OCI-LY1 (cell line): Measurements from ENCODE around the gene INPP5K.

Experiments
- H2AFZ ChIP-seq: fragments of 200-600 bp; sonication (generic), shearing (Covaris generic); 2 replicates; pipeline ENCODE4 v1.6.0; 2014; ENCODE audit warnings: antibody characterized with exemption, mild to moderate bottlenecking, low read length
- H3F3A ChIP-seq: fragments of 200-600 bp; sonication (generic), shearing (Covaris generic); 2 replicates; pipeline ENCODE4 v1.6.0; 2014; ENCODE audit warnings: mild to moderate bottlenecking, antibody characterized with exemption, low read length, moderate library complexity; ENCODE audit not compliant: insufficient read depth
- H3K27ac ChIP-seq: fragments of 200-600 bp; sonication (generic); 2 replicates; pipeline ENCODE4 v1.5.1; 2014; ENCODE audit warnings: low read length, mixed run types, mild to moderate bottlenecking, low read depth; ENCODE audit not compliant: poor library complexity, severe bottlenecking
- H3K27me3 ChIP-seq: fragments of 200-600 bp; sonication (generic); 2 replicates; pipeline ENCODE4 v1.6.0; 2014; ENCODE audit warnings: antibody characterized with exemption, mild to moderate bottlenecking, low read length, moderate library complexity; ENCODE audit not compliant: insufficient read depth
- H3K36me3 ChIP-seq: fragments of 200-600 bp; sonication (generic); 2 replicates; pipeline ENCODE4 v1.6.1; 2014; ENCODE audit warnings: mild to moderate bottlenecking, antibody characterized with exemption, low read length, moderate library complexity, mixed read lengths; ENCODE audit not compliant: insufficient read depth
- H3K4me1 ChIP-seq: fragments of 200-600 bp; sonication (generic); 2 replicates; pipeline ENCODE4 v1.5.1; 2014; ENCODE audit warnings: mild to moderate bottlenecking, low read length, moderate library complexity; ENCODE audit not compliant: insufficient read depth, severe bottlenecking
- H3K4me2 ChIP-seq: fragments of 200-600 bp; sonication (generic), shearing (Covaris generic); 2 replicates; pipeline ENCODE4 v1.6.1; 2014; ENCODE audit warnings: low read length
- H3K4me3 ChIP-seq: fragments of 200-600 bp; sonication (generic); 2 replicates; pipeline ENCODE4 v1.5.1; 2014; ENCODE audit warnings: low read length, low read depth, mild to moderate bottlenecking, mixed read lengths; ENCODE audit not compliant: poor library complexity, severe bottlenecking
- H3K79me2 ChIP-seq: fragments of 200-600 bp; shearing (Covaris generic); 2 replicates; pipeline ENCODE4 v1.6.1; 2016; ENCODE audit warnings: mixed run types, low read length, mixed read lengths; ENCODE audit not compliant: insufficient read depth
- H3K9ac ChIP-seq: fragments of 200-600 bp; sonication (generic), shearing (Covaris generic); 2 replicates; pipeline ENCODE4 v1.6.1; 2014; ENCODE audit warnings: mild to moderate bottlenecking, low read length, mixed read lengths
- H3K9me2 ChIP-seq: fragments of 200-600 bp; sonication (generic), shearing (Covaris generic); 2 replicates; pipeline ENCODE4 v1.6.1; 2014; ENCODE audit warnings: low read depth, mild to moderate bottlenecking, low read length, mixed read lengths
- H3K9me3 ChIP-seq: fragments of 200-600 bp; shearing (Covaris generic); 2 replicates; pipeline ENCODE4 v1.6.1; 2014; ENCODE audit warnings: low read length, mixed read lengths
- H4K20me1 ChIP-seq: fragments of 200-600 bp; sonication (generic), shearing (Covaris generic); 2 replicates; pipeline ENCODE4 v1.6.0; 2016; ENCODE audit warnings: mild to moderate bottlenecking, low read length; ENCODE audit not compliant: insufficient read depth
- CTCF ChIP-seq: fragments of 200-600 bp; sonication (generic), shearing (Covaris generic); IDR thresholded peaks from 2 replicates; pipeline ENCODE4 v1.5.1; 2017; ENCODE audit warnings: mild to moderate bottlenecking, antibody characterized with exemption, low read length, moderate library complexity, mixed read lengths
- EZH2 ChIP-seq: fragments of 200-600 bp; sonication (generic), shearing (Covaris generic); IDR thresholded peaks from 2 replicates; pipeline ENCODE4 v1.8.0; 2017; ENCODE audit warnings: borderline replicate concordance, mixed run types, mild to moderate bottlenecking, antibody characterized with exemption, low read length, moderate library complexity, mixed read lengths

Gene INPP5K

GRCh38 chr17:1562176-1562643, 45.8 kb upstream of the INPP5K start:
- H3K27ac ChIP-seq: no peak overlapping the region
- peak overlapping the region; percentile 79 for H3K9ac ChIP-seq
- no peak overlapping the region for H2AFZ ChIP-seq
- H3K9me2 ChIP-seq: no peaks in the 10 kb centered on the region
- no peaks in the 10 kb centered on the region for H3K9me3 ChIP-seq
- no peaks in the 10 kb centered on the region for H3F3A ChIP-seq
- H3K4me3 ChIP-seq: peak overlapping the region; percentile 83
- H4K20me1 ChIP-seq: no peaks in the 10 kb centered on the region
- H3K4me2 ChIP-seq: peak overlapping the region; percentile 92
- no peaks in the 10 kb centered on the region for H3K79me2 ChIP-seq
- no peaks in the 10 kb centered on the region for H3K36me3 ChIP-seq
- TF ChIP-seq CTCF (no peak), EZH2 (no peak)
- no peaks in the 10 kb centered on the region for H3K27me3 ChIP-seq
- peaks cover 32% of the 10 kb centered on the region for H3K4me1 ChIP-seq

GRCh38 chr17:1561420-1562175, 45.2 kb upstream of the INPP5K start:
- Histone ChIP-seq H3K27ac (no peak overlapping the region), H3K4me3 (peak overlapping the region; percentile 83), H3K36me3 (no peaks in the 10 kb centered on the region), H3K27me3 (no peaks in the 10 kb centered on the region), H3K9me2 (no peaks in the 10 kb centered on the region), H3K4me2 (peak overlapping the region; percentile 92), H3F3A (no peaks in the 10 kb centered on the region), H3K9ac (peak overlapping the region; percentile 79), H3K79me2 (no peaks in the 10 kb centered on the region), H3K9me3 (no peaks in the 10 kb centered on the region), H2AFZ (no peak overlapping the region), H3K4me1 (peaks cover 27% of the 10 kb centered on the region), H4K20me1 (no peaks in the 10 kb centered on the region)
- peak; percentile 29 for TF ChIP-seq CTCF
- TF ChIP-seq EZH2: no peak

- Histone ChIP-seq H3K9me2 (no peaks in the 10 kb centered on the region), H4K20me1 (no peaks in the 10 kb centered on the region), H2AFZ (no peak overlapping the region), H3F3A (no peaks in the 10 kb centered on the region), H3K9me3 (no peaks in the 10 kb centered on the region), H3K27ac (no peak overlapping the region), H3K4me1 (peaks cover 29% of the 10 kb centered on the region), H3K4me2 (peak overlapping the region; percentile 92; the same call in 1 of the 2 replicates), H3K27me3 (no peaks in the 10 kb centered on the region), H3K79me2 (no peaks in the 10 kb centered on the region), H3K4me3 (no peak overlapping the region), H3K36me3 (no peaks in the 10 kb centered on the region), H3K9ac (peak overlapping the region; percentile 79; the same call in 1 of the 2 replicates)
- TF ChIP-seq EZH2 (no peak), CTCF (no peak)
These were observed 44.5 kb upstream of the INPP5K start for GRCh38 chr17:1560858-1561355.
